MM.1S (cell line): ENCODE data around the gene IMMP2L.

Experiments used
- DNase-seq: peaks from one replicate; pipeline ENCODE4 v3.0.0-alpha.2; 2015
- H2AFZ ChIP-seq: fragments of 300-600 bp; sonication (generic); 2 replicates; pipeline ENCODE4 v1.6.0; 2016; ENCODE audit warnings: antibody characterized with exemption, low read length
- H3F3A ChIP-seq: fragments of 300-600 bp; sonication (generic); 2 replicates; pipeline ENCODE4 v1.6.1; 2016; ENCODE audit warnings: mild to moderate bottlenecking, antibody characterized with exemption, low read length, moderate library complexity, mixed read lengths; ENCODE audit not compliant: insufficient read depth
- H3K27ac ChIP-seq: fragments of 300-600 bp; sonication (generic); 2 replicates; pipeline ENCODE4 v1.5.1; 2016; ENCODE audit warnings: mild to moderate bottlenecking, low read length
- H3K27me3 ChIP-seq: fragments of 300-600 bp; sonication (generic); replicated peaks from 2 replicates; pipeline ENCODE4 v1.6.0; 2016; ENCODE audit warnings: low read length; ENCODE audit not compliant: insufficient read depth
- H3K36me3 ChIP-seq: fragments of 300-600 bp; sonication (generic); replicated peaks from 2 replicates; pipeline ENCODE4 v1.6.1; 2016; ENCODE audit warnings: mild to moderate bottlenecking, low read length, mixed read lengths; ENCODE audit not compliant: insufficient read depth
- H3K4me1 ChIP-seq: fragments of 300-600 bp; sonication (generic); 2 replicates; pipeline ENCODE4 v1.6.1; 2016; ENCODE audit warnings: low read length, mixed read lengths
- H3K4me2 ChIP-seq: fragments of 300-600 bp; sonication (generic); 2 replicates; pipeline ENCODE4 v1.6.0; 2016; ENCODE audit warnings: low read depth, low read length
- H3K4me3 ChIP-seq: fragments of 300-600 bp; sonication (generic); 2 replicates; pipeline ENCODE4 v1.5.1; 2016; ENCODE audit warnings: low read length, mixed read lengths
- H3K79me2 ChIP-seq: fragments of 300-600 bp; sonication (generic); 2 replicates; pipeline ENCODE4 v1.6.1; 2016; ENCODE audit warnings: mixed run types, low read length, mixed read lengths
- H3K9ac ChIP-seq: fragments of 300-600 bp; sonication (generic); 2 replicates; pipeline ENCODE4 v1.6.1; 2016; ENCODE audit warnings: low read length, mixed read lengths
- H3K9me2 ChIP-seq: fragments of 300-600 bp; sonication (generic); replicated peaks from 2 replicates; pipeline ENCODE4 v1.6.1; 2016; ENCODE audit warnings: mild to moderate bottlenecking, low read length, mixed read lengths; ENCODE audit not compliant: insufficient read depth
- H3K9me3 ChIP-seq: fragments of 300-600 bp; sonication (generic); replicated peaks from 2 replicates; pipeline ENCODE4 v1.6.1; 2016; ENCODE audit warnings: mild to moderate bottlenecking, low read length, mixed read lengths; ENCODE audit not compliant: insufficient read depth
- H4K20me1 ChIP-seq: fragments of 300-600 bp; sonication (generic); 2 replicates; pipeline ENCODE4 v1.6.1; 2016; ENCODE audit warnings: mild to moderate bottlenecking, low read length, moderate library complexity, mixed read lengths; ENCODE audit not compliant: insufficient read depth
- EZH2 ChIP-seq: fragments of 300-600 bp; sonication (generic); optimal IDR thresholded peaks from 2 replicates; pipeline ENCODE3; 2017; ENCODE audit warnings: low read depth, mild to moderate bottlenecking, antibody characterized with exemption, low read length, mixed read lengths
- EZH2phosphoT487 ChIP-seq: fragments of 300-600 bp; sonication (generic); IDR thresholded peaks from 2 replicates; pipeline ENCODE4 v1.6.1; 2018; ENCODE audit warnings: antibody characterized with exemption, low read length
- TF ChIP-seq, protein P1 (sequence below): fragments of 300-600 bp; sonication (generic); IDR thresholded peaks from 2 replicates; pipeline ENCODE4 v1.5.1; 2016; ENCODE audit warnings: antibody characterized with exemption, low read length, mixed read lengths

The IMMP2L gene

DNA sequence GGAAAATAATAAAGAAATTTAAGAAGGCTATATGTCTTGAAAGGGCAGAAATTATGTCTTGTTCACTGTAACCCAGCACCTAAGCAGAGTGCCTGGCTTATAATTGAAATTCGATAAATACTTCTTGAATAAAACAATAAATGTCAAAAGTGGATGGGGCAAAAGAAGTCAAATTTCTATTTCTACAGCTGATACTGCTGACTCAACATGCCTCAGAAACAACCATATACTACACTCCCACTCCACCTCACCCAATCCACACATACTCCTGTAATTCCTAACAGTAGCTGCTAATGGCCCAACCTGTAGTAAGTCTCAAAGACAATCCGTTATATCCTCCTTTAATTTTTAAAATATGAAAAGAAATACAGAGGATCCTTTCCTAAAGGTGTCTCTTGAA, 519.5 kb downstream of the IMMP2L start:
- no peaks in the 10 kb centered on the region for H3F3A ChIP-seq
- no peaks in the 10 kb centered on the region for H3K36me3 ChIP-seq
- no peaks in the 10 kb centered on the region for H3K9me2 ChIP-seq
- H3K9me3 ChIP-seq = no peaks in the 10 kb centered on the region
- H3K79me2 ChIP-seq = no peaks in the 10 kb centered on the region
- H3K27me3 ChIP-seq = no peaks in the 10 kb centered on the region
- DNase-seq = no peak
- no peak overlapping the region for H3K27ac ChIP-seq
- H4K20me1 ChIP-seq = no peaks in the 10 kb centered on the region
- TF ChIP-seq EZH2phosphoT487 (no peak), EZH2 (no peak)
- TF ChIP-seq, protein P1, sequence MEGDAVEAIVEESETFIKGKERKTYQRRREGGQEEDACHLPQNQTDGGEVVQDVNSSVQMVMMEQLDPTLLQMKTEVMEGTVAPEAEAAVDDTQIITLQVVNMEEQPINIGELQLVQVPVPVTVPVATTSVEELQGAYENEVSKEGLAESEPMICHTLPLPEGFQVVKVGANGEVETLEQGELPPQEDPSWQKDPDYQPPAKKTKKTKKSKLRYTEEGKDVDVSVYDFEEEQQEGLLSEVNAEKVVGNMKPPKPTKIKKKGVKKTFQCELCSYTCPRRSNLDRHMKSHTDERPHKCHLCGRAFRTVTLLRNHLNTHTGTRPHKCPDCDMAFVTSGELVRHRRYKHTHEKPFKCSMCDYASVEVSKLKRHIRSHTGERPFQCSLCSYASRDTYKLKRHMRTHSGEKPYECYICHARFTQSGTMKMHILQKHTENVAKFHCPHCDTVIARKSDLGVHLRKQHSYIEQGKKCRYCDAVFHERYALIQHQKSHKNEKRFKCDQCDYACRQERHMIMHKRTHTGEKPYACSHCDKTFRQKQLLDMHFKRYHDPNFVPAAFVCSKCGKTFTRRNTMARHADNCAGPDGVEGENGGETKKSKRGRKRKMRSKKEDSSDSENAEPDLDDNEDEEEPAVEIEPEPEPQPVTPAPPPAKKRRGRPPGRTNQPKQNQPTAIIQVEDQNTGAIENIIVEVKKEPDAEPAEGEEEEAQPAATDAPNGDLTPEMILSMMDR = no peak
- H3K4me1 ChIP-seq = no peaks in the 10 kb centered on the region
- no peak overlapping the region for H3K4me2 ChIP-seq
- H2AFZ ChIP-seq = no peak overlapping the region
- no peak overlapping the region for H3K4me3 ChIP-seq
- H3K9ac ChIP-seq = no peak overlapping the region

DNA sequence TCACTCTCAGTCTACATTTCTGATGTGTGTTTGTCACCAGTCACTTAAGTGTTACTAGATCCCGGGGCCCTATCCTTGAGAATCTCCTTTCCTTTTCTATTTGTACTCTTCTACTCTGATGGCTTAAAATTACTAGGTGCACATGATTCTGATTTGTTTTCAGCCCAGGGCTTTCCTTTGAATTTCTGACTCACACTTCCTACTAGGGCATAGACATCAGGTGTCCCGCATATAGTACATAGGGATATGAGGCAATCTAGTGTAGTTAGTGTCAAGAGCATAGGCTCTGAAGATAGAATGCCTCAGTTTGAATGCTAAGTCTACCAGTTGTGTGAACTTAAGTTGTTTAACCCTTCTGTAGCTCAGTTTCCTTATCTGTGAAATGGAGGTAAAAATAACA, 520.7 kb downstream of the IMMP2L start:
- H3K36me3 ChIP-seq = no peaks in the 10 kb centered on the region
- no peaks in the 10 kb centered on the region for H3K4me1 ChIP-seq
- no peaks in the 10 kb centered on the region for H3K79me2 ChIP-seq
- H3F3A ChIP-seq = no peaks in the 10 kb centered on the region
- no peak overlapping the region for H3K4me2 ChIP-seq
- no peak for DNase-seq
- no peak overlapping the region for H3K27ac ChIP-seq
- TF ChIP-seq, protein P1 = no peak
- no peak for TF ChIP-seq EZH2
- TF ChIP-seq EZH2phosphoT487 = no peak
- no peaks in the 10 kb centered on the region for H3K9me2 ChIP-seq
- no peak overlapping the region for H3K4me3 ChIP-seq
- H3K9ac ChIP-seq = no peak overlapping the region
- no peaks in the 10 kb centered on the region for H3K27me3 ChIP-seq
- H2AFZ ChIP-seq = no peak overlapping the region
- H3K9me3 ChIP-seq = no peaks in the 10 kb centered on the region
- no peaks in the 10 kb centered on the region for H4K20me1 ChIP-seq

DNA sequence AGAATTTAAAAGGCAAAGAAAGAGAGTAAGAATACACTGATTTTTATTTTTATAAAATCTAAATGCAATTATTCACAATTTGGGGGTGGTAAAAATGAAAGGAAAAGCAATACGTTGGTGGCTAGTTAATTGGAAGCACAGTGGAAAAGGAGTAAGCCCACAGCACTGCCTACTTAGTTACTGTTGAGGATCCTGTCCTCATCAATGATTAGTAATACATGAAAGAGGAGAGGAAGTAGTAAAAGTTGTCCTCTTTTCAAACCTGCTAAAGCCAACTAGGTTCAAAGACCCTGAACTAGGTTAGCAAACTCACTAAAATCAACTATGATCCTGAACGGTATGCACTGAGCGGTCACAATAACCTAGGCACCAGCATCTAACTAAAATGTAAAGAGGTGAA, 524.1 kb downstream of the IMMP2L start:
- no peaks in the 10 kb centered on the region for H3K4me1 ChIP-seq
- H4K20me1 ChIP-seq = no peaks in the 10 kb centered on the region
- no peak for DNase-seq
- H3K9me3 ChIP-seq = no peaks in the 10 kb centered on the region
- H3K4me2 ChIP-seq = no peak overlapping the region
- H3F3A ChIP-seq = no peaks in the 10 kb centered on the region
- H3K79me2 ChIP-seq = no peaks in the 10 kb centered on the region
- H3K9ac ChIP-seq = no peak overlapping the region
- no peaks in the 10 kb centered on the region for H3K27me3 ChIP-seq
- TF ChIP-seq, protein P1 = no peak
- TF ChIP-seq EZH2 (no peak), EZH2phosphoT487 (no peak)
- no peak overlapping the region for H3K27ac ChIP-seq
- no peaks in the 10 kb centered on the region for H3K36me3 ChIP-seq
- no peak overlapping the region for H2AFZ ChIP-seq
- no peak overlapping the region for H3K4me3 ChIP-seq
- H3K9me2 ChIP-seq = no peaks in the 10 kb centered on the region
